Endodermal cell (in vitro differentiated cells): ENCODE data around the gene MFSD12. TPM values are rescaled to one million over a fixed set of nuclear protein-coding genes. Genes with fewer than 3 reads are reported as not detected.

ENCODE experiments used
- DNase-seq: peaks from one replicate; pipeline ENCODE4 v3.0.0-alpha.2; 2017
- H3K27ac ChIP-seq: 2 replicates; pipeline ENCODE4 v1.5.1; 2013; ENCODE audit warnings: mild to moderate bottlenecking, low read depth, low read length, moderate library complexity
- H3K27me3 ChIP-seq: 2 replicates; pipeline ENCODE4 v1.6.1; 2013; ENCODE audit warnings: mild to moderate bottlenecking, low read length, moderate library complexity; ENCODE audit not compliant: insufficient read depth, control insufficient read depth, poor library complexity, severe bottlenecking
- H3K36me3 ChIP-seq: 2 replicates; pipeline ENCODE4 v1.7.0; 2013; ENCODE audit warnings: mild to moderate bottlenecking, low read length, moderate library complexity; ENCODE audit not compliant: control insufficient read depth, insufficient read depth
- H3K4me1 ChIP-seq: one replicate; pipeline ENCODE4 v1.7.0; 2013; ENCODE audit warnings: low read length; ENCODE audit not compliant: control insufficient read depth, insufficient read depth
- H3K4me3 ChIP-seq: 2 replicates; pipeline ENCODE4 v1.5.1; 2013; ENCODE audit warnings: mild to moderate bottlenecking, low read length, moderate library complexity
- H3K9ac ChIP-seq: 2 replicates; pipeline ENCODE4 v1.6.1; 2013; ENCODE audit warnings: mild to moderate bottlenecking, low read length, moderate library complexity; ENCODE audit not compliant: poor library complexity, severe bottlenecking; ENCODE audit errors: extremely low read depth
- H3K9me3 ChIP-seq: 2 replicates; pipeline ENCODE4 v1.6.1; 2013; ENCODE audit warnings: mild to moderate bottlenecking, low read length, moderate library complexity; ENCODE audit not compliant: control insufficient read depth
- H3K27ac Mint-ChIP-seq: 2 replicates; pipeline ENCODE4 v1.8.0; 2020; ENCODE audit warnings: mixed read lengths
- H3K27me3 Mint-ChIP-seq: 2 replicates; pipeline ENCODE4 v1.8.0; 2021; ENCODE audit warnings: mild to moderate bottlenecking, mixed read lengths; ENCODE audit not compliant: insufficient read depth
- H3K36me3 Mint-ChIP-seq: 2 replicates; pipeline ENCODE4 v1.8.0; 2020; ENCODE audit warnings: low read depth, mixed read lengths
- H3K4me1 Mint-ChIP-seq: 2 replicates; pipeline ENCODE4 v1.8.0; 2020; ENCODE audit warnings: mixed read lengths
- H3K4me3 Mint-ChIP-seq: 2 replicates; pipeline ENCODE4 v1.8.0; 2020; ENCODE audit warnings: mild to moderate bottlenecking, moderate library complexity, mixed read lengths
- H3K9me3 Mint-ChIP-seq: 2 replicates; pipeline ENCODE4 v1.8.0; 2020; ENCODE audit warnings: mild to moderate bottlenecking, mixed read lengths
- CTCF ChIP-seq: fragments of 200-600 bp; sonication (generic); conservative IDR thresholded peaks from 2 replicates; pipeline ENCODE4 v1.5.0; 2021; ENCODE audit warnings: antibody characterized with exemption, mild to moderate bottlenecking
- WGBS, 2 experiments: methylation state at CpG; one replicate each; pipeline versions ENCODE4 v1.1.5 to v1.1.7; 2013; ENCODE audit warnings: missing lambda C conversion rate in 2 of 2, mixed read lengths in 1 of 2; ENCODE audit not compliant: insufficient coverage in 1 of 2, insufficient read length in 1 of 2; 5-methylcytosine and 5-hydroxymethylcytosine counted together
- total RNA-seq, 2 donors: library from RNA; stranded (reverse); fragmentation: NEBNext Ultra II Directional in 1 of 2; extraction: Animal tissue kit (Norgen Biotek cat#: 25700) in 1 of 2; gene quantifications; 2 replicates in 1 of 2; 3 replicates in 1 of 2; pipeline ENCODE4 v1.2.1, GENCODE V29; 2021

Gene MFSD12
- total RNA-seq, 2 donors from 2014 or later: 48.2 to 62.4 TPM

DNA sequence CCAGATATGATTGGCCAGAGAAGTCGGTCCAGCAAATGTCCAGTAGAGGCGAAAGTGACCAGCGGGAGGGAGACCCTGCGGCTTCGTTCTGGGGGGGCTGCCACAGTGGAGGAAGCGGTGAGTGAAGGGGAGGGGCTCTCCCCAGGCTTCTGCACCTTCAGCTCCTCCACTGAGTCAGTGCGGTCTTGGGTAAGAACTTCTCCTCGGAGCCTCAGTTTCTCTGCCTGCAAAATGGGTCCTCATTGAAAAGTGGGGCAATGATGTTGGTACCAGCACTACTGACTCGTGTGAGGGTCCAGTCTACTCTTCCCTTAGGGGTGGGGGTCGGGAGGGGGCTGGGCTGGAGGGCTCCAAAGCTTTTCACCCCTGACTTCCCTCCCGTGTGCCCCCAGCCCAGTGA lies 32.1 kb upstream of the MFSD12 start:
- H3K4me1 ChIP-seq: no peaks in the 10 kb centered on the region
- Mint-ChIP-seq H3K4me3 (no peak overlapping the region), H3K36me3 (no peaks in the 10 kb centered on the region), H3K4me1 (no peaks in the 10 kb centered on the region), H3K27ac (no peak overlapping the region), H3K9me3 (peaks cover 8% of the 10 kb centered on the region), H3K27me3 (peaks cover 59% of the 10 kb centered on the region)
- H3K27me3 ChIP-seq: peaks cover 35% of the 10 kb centered on the region
- DNase-seq: no peak
- no peaks in the 10 kb centered on the region for H3K9me3 ChIP-seq
- H3K36me3 ChIP-seq: no peaks in the 10 kb centered on the region
- H3K27ac ChIP-seq: no peak overlapping the region
- H3K9ac ChIP-seq: no peak overlapping the region
- no peak for TF ChIP-seq CTCF
- H3K4me3 ChIP-seq: no peak overlapping the region
- 76 to 87% methylated on average over 4 to 11 of the region's 11 CpGs for WGBS, 2 experiments

- H3K4me1 Mint-ChIP-seq: no peaks in the 10 kb centered on the region
- Histone ChIP-seq H3K4me3 (no peak overlapping the region), H3K9me3 (no peaks in the 10 kb centered on the region), H3K4me1 (no peaks in the 10 kb centered on the region), H3K27ac (no peak overlapping the region), H3K27me3 (peaks cover 39% of the 10 kb centered on the region), H3K9ac (no peak overlapping the region), H3K36me3 (no peaks in the 10 kb centered on the region)
- H3K4me3 Mint-ChIP-seq: no peak overlapping the region
- H3K27me3 Mint-ChIP-seq: peaks cover 66% of the 10 kb centered on the region
- H3K36me3 Mint-ChIP-seq: no peaks in the 10 kb centered on the region
- no peak for DNase-seq
- H3K27ac Mint-ChIP-seq: no peak overlapping the region
- no peak for TF ChIP-seq CTCF
- WGBS, 2 experiments: 64 to 77% methylated on average over 12 to 31 of the region's 31 CpGs
- H3K9me3 Mint-ChIP-seq: peaks cover 8% of the 10 kb centered on the region
These were observed 29.4 kb upstream of the MFSD12 start for GRCh38 chr19:3586707-3587346.

GRCh38 chr19:3586127-3586626 lies 28.8 kb upstream of the MFSD12 start:
- peaks cover 4% of the 10 kb centered on the region for H3K9me3 Mint-ChIP-seq
- WGBS, 2 experiments: 30 to 50% methylated on average over 6 to 16 of the region's 16 CpGs
- H3K27me3 Mint-ChIP-seq: peaks cover 65% of the 10 kb centered on the region
- H3K27ac Mint-ChIP-seq: no peak overlapping the region
- peak; percentile 81 for DNase-seq
- peaks cover 39% of the 10 kb centered on the region for H3K27me3 ChIP-seq
- no peaks in the 10 kb centered on the region for H3K36me3 Mint-ChIP-seq
- no peak overlapping the region for H3K9ac ChIP-seq
- no peaks in the 10 kb centered on the region for H3K4me1 Mint-ChIP-seq
- no peak overlapping the region for H3K27ac ChIP-seq
- no peak overlapping the region for H3K4me3 ChIP-seq
- H3K4me3 Mint-ChIP-seq: peak overlapping the region; percentile 13
- no peaks in the 10 kb centered on the region for H3K36me3 ChIP-seq
- H3K9me3 ChIP-seq: no peaks in the 10 kb centered on the region
- no peaks in the 10 kb centered on the region for H3K4me1 ChIP-seq
- peak; percentile 86 for TF ChIP-seq CTCF
